Astrocyte (in vitro differentiated cells and primary cell): ENCODE measurements around the gene CNOT3.

Experiments
- CTCF ChIP-seq: IDR thresholded peaks from 2 replicates; pipeline ENCODE4 v1.5.1; 2011; ENCODE audit warnings: low read depth, mild to moderate bottlenecking, inconsistent platforms, low read length, moderate library complexity; ENCODE audit not compliant: insufficient read depth
- EZH2 ChIP-seq: IDR thresholded peaks from 2 replicates; pipeline ENCODE4 v1.6.1; 2012; ENCODE audit warnings: mild to moderate bottlenecking, low read length, inconsistent platforms; ENCODE audit not compliant: insufficient read depth

DNA sequence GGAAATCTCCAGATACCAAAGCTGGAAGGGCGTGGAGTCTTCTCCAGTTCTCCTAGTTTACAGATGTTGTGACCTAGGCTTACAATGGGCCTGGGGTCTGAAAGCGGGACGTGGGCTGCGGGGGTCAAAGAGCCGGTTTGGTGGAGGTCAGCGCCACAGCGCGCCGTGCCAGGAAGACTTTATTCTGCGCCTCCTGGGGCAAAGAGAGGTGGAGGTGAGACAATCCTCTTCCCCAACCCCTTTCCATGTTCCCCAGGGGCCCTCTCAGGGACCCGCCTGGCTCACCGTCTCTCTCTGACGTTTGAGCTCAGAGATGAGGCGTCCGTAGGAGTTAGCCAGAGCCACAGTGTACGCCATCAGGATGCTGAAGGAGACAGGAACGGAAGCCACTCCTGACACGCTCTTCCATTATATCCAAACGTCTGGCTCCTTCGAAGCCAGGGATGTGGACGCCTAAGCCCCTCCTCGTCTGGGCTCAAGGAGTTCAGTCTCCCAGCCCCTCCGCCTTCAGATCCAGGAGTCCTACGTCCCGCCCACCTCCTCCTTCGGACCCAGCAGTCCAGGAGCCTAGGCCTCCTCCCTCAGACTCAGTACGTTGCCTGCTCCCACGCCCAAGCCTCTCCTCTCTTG is 22.7 kb downstream of the CNOT3 start:
- TF ChIP-seq CTCF, result no peak
- no peak for TF ChIP-seq EZH2
